Brain microvascular endothelial cell (primary cell): ENCODE results near the gene RALGPS1.

Source experiments
- DNase-seq: peaks from one replicate; pipeline ENCODE4 v3.0.0-alpha.2; 2020
- H3K27ac ChIP-seq: fragments of 250-450 bp; sonication (Bioruptor Pico); 2 replicates; pipeline ENCODE4 v1.5.1; 2020; ENCODE audit warnings: mild to moderate bottlenecking, moderate library complexity
- H3K27me3 ChIP-seq: fragments of 250-450 bp; sonication (Bioruptor Pico); replicated peaks from 2 replicates; pipeline ENCODE4 v1.5.1; 2020; ENCODE audit warnings: mild to moderate bottlenecking
- H3K36me3 ChIP-seq: fragments of 250-450 bp; sonication (Bioruptor Pico); replicated peaks from 2 replicates; pipeline ENCODE4 v1.5.1; 2020; ENCODE audit warnings: mild to moderate bottlenecking
- H3K4me3 ChIP-seq: 2 replicates; pipeline ENCODE4 v1.5.1; 2011; ENCODE audit warnings: low read depth, mild to moderate bottlenecking, control low read depth, low read length, moderate library complexity
- in situ Hi-C: cut with HindIII; loops from 2 replicates; pipeline ENCODE4 v1.10.0; 2017; ENCODE audit warnings: low sequenced_read_pairs, low pct_ligation_motif_present
- TF ChIP-seq, protein P1 (sequence below): IDR thresholded peaks from 2 replicates; pipeline ENCODE4 v1.5.1; 2011; ENCODE audit warnings: low read depth, mild to moderate bottlenecking, moderate library complexity, low read length, control low read depth, inconsistent platforms; ENCODE audit errors: missing control alignments

Gene RALGPS1

DNA sequence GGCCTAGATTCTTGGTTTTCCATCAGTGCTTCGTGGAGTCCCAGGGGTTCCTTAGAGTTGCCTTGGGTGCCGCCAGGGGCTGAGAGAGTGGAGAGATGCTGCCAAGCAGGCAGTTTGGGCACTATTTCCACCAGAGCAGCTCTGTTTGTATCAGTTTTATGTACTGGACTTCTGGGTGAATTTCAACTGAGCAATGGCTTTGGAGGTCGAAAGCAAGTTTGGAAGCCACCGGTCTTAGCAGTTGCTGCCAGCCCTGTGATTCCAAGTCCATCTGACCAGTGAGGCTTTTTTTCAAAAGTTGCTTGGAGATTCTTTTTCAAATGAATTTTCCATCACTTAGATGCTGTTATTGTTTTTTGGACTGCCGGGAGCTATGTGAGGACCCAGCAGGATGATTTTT lies 139.4 kb downstream of the RALGPS1 start:
- no peak for DNase-seq
- H3K4me3 ChIP-seq: no peak overlapping the region
- in situ Hi-C loops: no loop called here
- H3K36me3 ChIP-seq: no peaks in the 10 kb centered on the region
- TF ChIP-seq, protein P1, sequence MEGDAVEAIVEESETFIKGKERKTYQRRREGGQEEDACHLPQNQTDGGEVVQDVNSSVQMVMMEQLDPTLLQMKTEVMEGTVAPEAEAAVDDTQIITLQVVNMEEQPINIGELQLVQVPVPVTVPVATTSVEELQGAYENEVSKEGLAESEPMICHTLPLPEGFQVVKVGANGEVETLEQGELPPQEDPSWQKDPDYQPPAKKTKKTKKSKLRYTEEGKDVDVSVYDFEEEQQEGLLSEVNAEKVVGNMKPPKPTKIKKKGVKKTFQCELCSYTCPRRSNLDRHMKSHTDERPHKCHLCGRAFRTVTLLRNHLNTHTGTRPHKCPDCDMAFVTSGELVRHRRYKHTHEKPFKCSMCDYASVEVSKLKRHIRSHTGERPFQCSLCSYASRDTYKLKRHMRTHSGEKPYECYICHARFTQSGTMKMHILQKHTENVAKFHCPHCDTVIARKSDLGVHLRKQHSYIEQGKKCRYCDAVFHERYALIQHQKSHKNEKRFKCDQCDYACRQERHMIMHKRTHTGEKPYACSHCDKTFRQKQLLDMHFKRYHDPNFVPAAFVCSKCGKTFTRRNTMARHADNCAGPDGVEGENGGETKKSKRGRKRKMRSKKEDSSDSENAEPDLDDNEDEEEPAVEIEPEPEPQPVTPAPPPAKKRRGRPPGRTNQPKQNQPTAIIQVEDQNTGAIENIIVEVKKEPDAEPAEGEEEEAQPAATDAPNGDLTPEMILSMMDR: no peak
- H3K27ac ChIP-seq: no peak overlapping the region
- no peaks in the 10 kb centered on the region for H3K27me3 ChIP-seq

DNA sequence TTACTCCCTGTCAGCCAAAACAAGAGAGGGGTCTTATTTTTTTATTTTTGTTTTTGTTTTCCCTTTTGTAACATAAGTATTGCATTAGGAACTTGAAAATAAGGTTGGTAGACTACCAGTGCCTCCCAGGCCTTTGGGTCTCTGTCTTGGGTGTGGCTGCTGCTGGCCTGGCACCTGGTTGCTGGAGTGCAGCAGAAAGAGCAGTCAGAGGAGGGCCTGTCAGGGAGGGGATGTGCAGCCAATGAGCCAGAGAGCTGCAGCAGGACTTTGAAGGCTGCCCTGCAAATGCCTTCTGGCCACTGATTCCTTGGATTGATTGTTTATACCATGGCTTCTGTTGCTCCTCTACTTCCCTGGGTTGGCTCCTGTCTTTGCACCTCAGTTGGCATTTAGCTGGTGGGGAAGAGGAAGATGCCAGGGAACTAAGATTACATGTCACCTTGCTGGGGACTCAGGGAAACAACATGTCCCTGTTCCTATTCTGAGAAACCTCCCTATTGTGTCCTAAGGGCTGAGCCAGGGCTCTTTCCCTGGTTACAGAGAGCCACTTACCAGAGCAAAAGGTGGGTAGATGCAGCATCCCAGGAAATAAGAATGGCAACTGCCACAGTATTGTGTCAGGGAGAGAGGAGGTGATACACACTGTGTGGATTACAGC lies 141.3 kb downstream of the RALGPS1 start:
- no peak for DNase-seq
- in situ Hi-C loops: no loop called here
- Histone ChIP-seq H3K27me3 (no peaks in the 10 kb centered on the region), H3K36me3 (no peaks in the 10 kb centered on the region), H3K27ac (no peak overlapping the region), H3K4me3 (no peak overlapping the region)
- TF ChIP-seq, protein P1: no peak

DNA sequence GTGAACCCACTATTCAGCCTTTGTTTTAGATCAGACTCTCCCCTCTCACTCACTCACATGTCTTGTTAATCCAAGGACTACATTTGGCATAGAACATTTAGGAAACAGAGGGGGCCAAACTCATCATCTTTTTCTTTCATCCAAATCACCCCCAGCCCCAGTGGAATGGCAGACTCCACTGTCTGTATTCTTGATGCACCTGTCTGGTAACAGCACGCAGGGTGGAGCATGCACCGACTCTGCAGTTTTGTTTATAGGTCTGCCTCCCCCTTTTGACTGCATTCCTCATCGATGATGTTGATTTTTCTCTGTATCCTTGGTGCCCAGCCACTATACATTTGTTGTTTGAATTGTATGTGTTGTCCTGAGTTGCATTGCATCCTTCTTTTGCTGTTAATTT lies 141.9 kb downstream of the RALGPS1 start:
- TF ChIP-seq, protein P1: no peak
- Histone ChIP-seq H3K27me3 (no peaks in the 10 kb centered on the region), H3K36me3 (no peaks in the 10 kb centered on the region), H3K4me3 (no peak overlapping the region), H3K27ac (no peak overlapping the region)
- in situ Hi-C loops: no loop called here
- DNase-seq: no peak

DNA sequence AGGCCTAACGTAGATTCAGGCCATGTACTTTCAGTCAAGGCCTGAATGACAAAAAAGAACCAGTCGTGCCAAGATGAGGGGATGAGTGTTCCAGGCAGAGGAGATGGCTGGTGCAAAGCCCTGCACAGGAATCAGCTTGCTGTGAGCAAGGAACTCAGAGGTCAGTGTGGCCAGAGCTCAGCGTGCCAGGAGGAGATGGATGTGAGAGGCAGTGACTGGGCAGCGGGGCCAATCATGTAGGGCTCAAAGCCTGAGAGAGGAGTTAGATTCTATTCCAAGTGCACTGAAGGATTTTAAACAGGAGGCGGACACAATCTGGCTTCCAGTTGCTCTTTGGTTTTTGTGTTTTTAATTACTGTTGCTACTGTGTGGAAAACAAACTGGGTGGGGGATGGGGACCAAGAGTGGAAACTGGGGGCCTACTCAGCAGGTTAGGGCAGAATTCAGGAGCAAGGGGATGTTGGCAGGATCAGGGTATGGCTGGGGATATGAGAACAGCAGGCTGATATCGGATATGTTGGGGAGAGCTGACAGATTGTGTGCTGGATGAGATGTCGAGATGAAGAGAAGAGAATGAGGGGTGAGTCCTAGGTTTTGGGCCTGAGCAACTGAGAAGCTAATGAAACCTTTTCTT lies 143.5 kb downstream of the RALGPS1 start:
- Histone ChIP-seq H3K27me3 (no peaks in the 10 kb centered on the region), H3K4me3 (no peak overlapping the region), H3K36me3 (no peaks in the 10 kb centered on the region), H3K27ac (no peak overlapping the region)
- TF ChIP-seq, protein P1: no peak
- in situ Hi-C loops: no loop called here
- DNase-seq: no peak

DNA sequence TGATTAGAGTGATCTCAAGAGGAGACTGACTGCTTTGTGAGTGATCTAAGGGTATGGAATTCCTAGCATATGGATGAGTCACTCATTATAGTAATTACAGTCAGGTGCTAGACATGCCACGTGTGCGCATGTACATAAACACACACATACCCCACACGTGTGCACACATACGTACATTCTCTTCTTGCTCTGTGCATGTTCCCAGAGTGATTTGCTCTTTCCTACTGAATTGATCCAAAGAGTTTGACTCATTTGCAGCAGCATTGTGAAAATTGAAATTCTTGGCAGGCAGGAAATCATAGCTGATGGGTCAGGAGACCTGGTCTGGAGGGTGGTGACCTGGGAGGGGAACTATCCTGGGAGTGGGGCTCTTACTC lies 144.1 kb downstream of the RALGPS1 start:
- Histone ChIP-seq H3K36me3 (no peaks in the 10 kb centered on the region), H3K4me3 (no peak overlapping the region), H3K27me3 (no peaks in the 10 kb centered on the region), H3K27ac (no peak overlapping the region)
- in situ Hi-C loops: no loop called here
- TF ChIP-seq, protein P1: no peak
- DNase-seq: no peak

DNA sequence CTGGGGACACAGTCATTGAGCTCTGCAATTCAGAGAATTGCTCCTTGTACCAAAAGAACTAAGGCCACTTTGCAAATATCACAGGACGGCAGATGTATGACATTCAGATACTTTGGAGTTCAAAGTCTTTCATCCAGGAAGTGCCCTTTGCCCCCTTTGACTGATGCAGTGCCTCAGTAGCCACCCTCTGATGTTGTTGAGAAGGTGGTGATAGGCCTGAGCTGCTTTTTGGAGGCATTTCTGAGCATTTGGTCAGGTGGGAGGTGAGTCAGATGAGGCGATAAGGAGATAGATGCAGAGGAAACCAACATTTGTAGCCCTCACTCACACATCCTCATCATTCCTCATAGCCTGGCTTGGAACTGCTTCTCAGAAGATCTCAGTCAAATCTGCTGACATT lies 144.4 kb downstream of the RALGPS1 start:
- Histone ChIP-seq H3K36me3 (no peaks in the 10 kb centered on the region), H3K27me3 (no peaks in the 10 kb centered on the region), H3K27ac (no peak overlapping the region), H3K4me3 (no peak overlapping the region)
- in situ Hi-C loops: no loop called here
- DNase-seq: no peak
- TF ChIP-seq, protein P1: no peak
